GM18873 (cell line): ENCODE data around the gene STX8.

Experiments used
- ATAC-seq: cut with Tn5 transposase; IDR thresholded peaks from one replicate; pipeline ENCODE4 v1.9.1; 2021; ENCODE audit warnings: mild to moderate bottlenecking, moderate library complexity, moderate number of reproducible peaks; ENCODE audit not compliant: unreplicated experiment, low FRiP score

Gene STX8

GRCh38 chr17:9251273-9251672, 324.3 kb downstream of the STX8 start:
- no peak for ATAC-seq

GRCh38 chr17:9249245-9249953, 326.2 kb downstream of the STX8 start:
- no peak for ATAC-seq

- no peak for ATAC-seq
Measured at GRCh38 chr17:9247401-9247938, 328.1 kb downstream of the STX8 start.

- no peak for ATAC-seq
Measured at GRCh38 chr17:9244066-9245052, 331.3 kb downstream of the STX8 start.

- ATAC-seq: no peak
Measured at GRCh38 chr17:9242983-9243382, 332.6 kb downstream of the STX8 start.

GRCh38 chr17:9242497-9242881, 333.1 kb downstream of the STX8 start:
- ATAC-seq: no peak

- no peak for ATAC-seq
Measured at GRCh38 chr17:9241774-9242496, 333.7 kb downstream of the STX8 start.

- no peak for ATAC-seq
Measured at GRCh38 chr17:9241371-9241712, 334.3 kb downstream of the STX8 start.

- ATAC-seq: no peak
Measured at GRCh38 chr17:9240659-9241370, 334.8 kb downstream of the STX8 start.

GRCh38 chr17:9239793-9240658, 335.6 kb downstream of the STX8 start:
- ATAC-seq: no peak

- ATAC-seq: no peak
Measured at GRCh38 chr17:9239246-9239792, 336.3 kb downstream of the STX8 start.

GRCh38 chr17:9238340-9239245, 337.0 kb downstream of the STX8 start:
- no peak for ATAC-seq

GRCh38 chr17:9237661-9238301, 337.8 kb downstream of the STX8 start:
- no peak for ATAC-seq

- no peak for ATAC-seq
Measured at GRCh38 chr17:9237053-9237410, 338.6 kb downstream of the STX8 start.

- ATAC-seq: no peak
Measured at GRCh38 chr17:9236286-9237052, 339.2 kb downstream of the STX8 start.

GRCh38 chr17:9235346-9235745, 340.3 kb downstream of the STX8 start:
- no peak for ATAC-seq
